ENCODE measurements around the gene PRRT2. TPM values are rescaled to one million over a fixed set of nuclear protein-coding genes. Genes with fewer than 3 reads are reported as not detected.
A peak's percentile ranks its signal among the peaks of the same experiment; 100 is the strongest.

Gene PRRT2
- polyA plus RNA-seq, 3 donors: 15.4 to 22.5 (median 21.6) TPM

DNA sequence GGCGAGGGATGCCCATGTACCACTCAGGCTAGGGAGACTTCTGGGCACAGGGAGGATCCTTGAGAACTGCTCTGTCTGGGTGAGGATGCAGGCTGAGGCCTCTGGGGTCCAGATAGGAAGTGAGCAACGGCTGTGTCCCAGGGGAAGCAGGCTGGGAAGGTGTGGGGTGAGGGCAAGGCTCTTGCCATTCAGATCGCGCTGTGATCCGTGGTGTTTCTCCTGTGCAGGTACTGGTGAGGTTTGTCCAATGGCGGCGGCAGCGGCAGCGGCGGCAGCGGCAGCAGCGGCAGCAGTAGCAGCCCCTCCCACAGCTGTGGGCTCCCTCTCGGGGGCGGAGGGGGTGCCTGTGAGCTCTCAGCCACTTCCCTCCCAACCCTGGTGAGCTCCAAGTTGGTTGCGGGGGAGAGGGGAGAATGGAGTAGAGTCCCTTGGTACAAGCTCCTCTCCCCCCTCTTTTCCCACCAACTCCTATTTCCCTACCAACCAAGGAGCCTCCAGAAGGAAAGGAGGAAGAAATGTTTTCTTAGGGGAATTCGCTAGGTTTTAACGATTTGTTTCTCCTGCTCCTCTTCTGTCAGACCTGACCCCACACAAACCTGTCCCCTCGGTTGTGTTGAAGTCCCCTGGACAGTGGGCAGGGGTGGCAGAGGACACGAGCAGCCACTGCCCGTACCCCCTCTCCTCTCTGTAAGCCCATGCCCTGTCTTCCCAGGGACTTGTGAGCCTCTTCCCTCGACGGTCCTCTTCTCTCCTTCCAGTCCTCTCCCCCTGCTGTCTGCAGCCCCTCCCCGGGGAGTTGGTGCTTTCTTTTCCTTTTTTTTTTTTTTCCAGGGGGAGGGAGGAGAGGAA is 1.9 kb upstream of the PRRT2 start:
- DNase-seq: no peak

DNA sequence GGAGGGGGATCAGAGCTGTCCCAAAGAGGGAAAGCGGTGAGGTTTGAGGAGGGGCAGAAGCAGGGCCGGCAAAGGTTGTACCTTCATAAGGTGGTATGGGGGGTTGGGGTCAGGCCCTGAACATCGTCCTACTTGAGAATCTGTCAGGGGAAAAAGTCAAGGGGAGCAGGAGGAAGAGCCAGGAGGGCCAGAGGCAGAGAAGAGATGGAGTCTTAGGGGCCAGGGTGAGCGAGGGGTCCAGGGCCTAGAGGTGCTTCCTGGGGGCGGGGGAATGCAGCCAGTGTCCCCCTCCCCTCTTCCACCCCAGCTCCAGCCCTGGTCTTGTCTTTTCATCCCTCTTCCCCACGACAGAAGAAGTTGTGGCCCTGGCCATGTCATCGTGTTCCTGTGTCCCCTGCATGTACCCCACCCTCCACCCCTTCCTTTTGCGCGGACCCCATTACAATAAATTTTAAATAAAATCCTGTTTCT is 1.3 kb upstream of the PRRT2 start:
- no peak for DNase-seq

DNA sequence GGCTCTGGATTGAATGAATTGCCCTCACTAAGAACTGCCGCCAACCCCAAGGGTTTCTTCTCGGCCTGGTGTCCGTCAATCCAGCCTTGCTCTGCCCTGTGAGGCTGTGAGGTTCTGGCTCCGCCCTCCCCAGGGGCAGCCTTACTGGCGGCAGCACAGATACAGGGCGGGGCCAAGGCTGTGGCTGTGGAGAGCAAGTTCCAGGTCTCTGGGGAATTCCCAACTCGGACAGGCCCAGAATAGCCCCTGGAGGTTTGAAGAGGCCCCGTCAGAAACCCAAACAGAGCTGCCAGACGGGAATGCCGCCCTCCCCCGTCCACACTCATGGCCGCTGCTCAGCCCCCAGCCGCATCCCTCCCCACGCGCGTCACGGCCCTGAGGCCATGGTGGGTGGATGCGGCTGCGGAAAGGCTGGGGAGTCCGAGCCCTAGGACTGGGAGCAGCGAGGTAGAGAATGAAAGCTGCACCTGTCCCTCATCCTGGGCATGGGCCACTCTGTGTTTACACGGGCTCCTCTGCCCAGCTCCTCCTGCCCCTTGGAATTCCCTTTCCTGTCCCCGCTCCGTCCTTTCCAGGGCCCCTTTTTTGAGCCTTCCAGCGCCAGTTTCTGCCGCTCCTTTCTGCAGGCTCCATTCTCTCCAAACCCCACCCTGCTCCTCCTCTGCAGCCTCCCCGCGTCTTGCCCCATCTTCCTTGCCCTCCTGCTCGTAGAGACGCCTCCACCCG is 660 bp upstream of the PRRT2 start:
- DNase-seq: peak; percentile 96

DNA sequence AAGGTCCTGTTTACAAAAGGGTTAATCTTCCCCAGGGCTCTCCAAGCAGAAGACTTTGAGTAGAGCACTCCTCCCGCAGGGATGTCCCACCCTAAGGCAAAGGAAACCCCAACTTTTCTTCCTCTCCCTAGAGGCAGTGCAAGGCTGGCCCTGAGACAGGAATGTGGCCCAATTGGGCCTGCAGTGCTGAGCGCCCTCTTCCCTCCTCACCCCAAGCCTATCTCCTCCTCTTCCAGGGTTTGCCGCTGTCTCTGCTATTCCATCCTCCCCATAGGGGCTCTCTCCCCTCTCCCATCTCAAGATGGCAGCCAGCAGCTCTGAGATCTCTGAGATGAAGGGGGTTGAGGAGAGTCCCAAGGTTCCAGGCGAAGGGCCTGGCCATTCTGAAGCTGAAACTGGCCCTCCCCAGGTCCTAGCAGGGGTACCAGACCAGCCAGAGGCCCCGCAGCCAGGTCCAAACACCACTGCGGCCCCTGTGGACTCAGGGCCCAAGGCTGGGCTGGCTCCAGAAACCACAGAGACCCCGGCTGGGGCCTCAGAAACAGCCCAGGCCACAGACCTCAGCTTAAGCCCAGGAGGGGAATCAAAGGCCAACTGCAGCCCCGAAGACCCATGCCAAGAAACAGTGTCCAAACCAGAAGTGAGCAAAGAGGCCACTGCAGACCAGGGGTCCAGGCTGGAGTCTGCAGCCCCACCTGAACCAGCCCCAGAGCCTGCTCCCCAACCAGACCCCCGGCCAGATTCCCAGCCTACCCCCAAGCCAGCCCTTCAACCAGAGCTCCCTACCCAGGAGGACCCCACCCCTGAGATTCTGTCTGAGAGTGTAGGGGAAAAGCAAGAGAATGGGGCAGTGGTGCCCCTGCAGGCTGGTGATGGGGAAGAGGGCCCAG is 1.0 kb downstream of the PRRT2 start:
- no peak for DNase-seq

DNA sequence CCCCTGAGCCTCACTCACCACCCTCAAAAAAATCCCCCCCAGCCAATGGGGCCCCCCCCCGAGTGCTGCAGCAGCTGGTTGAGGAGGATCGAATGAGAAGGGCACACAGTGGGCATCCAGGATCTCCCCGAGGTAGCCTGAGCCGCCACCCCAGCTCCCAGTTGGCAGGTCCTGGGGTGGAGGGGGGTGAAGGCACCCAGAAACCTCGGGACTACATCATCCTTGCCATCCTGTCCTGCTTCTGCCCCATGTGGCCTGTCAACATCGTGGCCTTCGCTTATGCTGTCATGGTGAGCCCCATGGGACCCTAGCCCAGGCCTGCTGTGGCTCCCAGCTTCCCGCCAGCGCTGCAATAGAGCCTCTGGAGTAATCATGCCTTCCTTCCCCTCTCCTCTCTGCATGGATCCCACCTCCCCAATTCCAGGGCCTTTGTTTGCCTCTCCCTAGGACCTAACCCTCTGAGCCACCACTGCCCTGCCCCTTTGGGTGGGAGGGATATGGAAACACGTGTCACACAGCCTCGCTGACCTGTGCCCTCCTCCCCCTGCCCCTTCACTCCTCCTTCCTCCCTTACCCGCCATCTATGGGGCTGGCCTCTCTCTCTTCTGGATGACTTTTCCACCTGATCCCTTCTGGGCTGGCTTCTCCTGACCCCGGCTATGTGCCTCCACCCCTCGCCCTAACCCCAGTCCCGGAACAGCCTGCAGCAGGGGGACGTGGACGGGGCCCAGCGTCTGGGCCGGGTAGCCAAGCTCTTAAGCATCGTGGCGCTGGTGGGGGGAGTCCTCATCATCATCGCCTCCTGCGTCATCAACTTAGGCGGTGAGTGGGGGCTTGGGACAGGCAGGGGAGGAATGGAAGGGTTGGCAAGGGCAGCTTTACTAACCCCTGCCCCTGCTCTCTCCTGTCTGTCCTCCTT is 1.9 kb downstream of the PRRT2 start:
- DNase-seq: no peak

DNA sequence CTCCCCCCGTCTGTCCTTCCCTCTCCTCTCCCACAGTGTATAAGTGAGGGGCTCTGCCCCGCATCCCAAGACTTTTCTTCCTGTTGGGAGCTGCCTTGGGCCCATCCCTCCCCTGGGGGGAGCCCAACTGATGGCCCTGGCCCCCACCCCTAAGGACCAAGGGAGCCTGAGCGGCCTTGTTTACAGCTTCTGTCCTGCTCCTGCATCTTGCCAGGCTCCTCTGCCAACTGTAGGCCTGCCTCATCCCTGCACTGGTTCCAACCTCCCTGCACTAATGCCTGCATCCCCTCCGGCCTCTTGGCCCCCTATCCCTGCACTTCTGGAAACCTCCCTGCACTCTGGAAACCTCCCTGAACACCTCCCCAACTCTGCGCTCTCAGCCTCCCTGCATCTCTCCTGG is 2.6 kb downstream of the PRRT2 start:
- no peak for DNase-seq

DNA sequence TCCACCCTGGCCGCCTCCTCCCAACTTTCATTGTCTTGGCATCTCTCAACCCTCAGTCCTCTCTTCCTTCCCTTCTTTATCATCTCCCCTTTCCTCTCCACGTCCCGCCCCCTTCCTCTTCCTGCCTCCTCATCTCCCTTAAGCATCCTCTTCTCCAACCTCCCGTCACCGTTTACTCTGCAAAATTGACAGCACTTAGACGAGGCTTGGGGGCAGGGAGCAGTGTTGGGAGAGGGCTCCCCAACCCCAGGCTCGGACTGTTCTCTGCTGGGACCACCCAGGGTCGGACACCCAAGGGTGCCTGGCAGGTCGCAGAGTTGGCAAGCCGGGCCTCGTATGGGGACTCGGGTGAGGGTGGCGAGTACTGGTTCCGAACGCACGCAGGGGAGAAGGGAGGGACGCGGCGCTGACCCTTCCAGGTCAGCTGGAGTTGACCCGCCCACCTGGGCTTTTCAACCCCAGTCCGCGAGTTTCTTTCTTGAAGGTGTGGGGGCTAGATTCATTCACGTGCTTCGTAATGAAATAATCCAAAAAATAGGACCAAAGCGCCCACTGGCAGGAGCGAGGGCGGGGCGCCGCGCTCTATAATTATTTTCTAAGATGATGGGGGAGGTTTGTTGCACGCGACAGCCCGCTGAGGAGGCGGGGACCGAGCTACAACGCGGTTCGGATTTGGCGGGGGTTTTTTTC is 3.2 kb downstream of the PRRT2 start:
- DNase-seq: no peak

GRCh38 chr16:29815793-29816693 is 4.0 kb downstream of the PRRT2 start, which contains the start of gene PAGR1:
TSS of gene PAGR1 (plus strand) at chr16:29816152. CDS start at chr16:29816526, 374 bp downstream.
- DNase-seq: peak; percentile 99

DNA sequence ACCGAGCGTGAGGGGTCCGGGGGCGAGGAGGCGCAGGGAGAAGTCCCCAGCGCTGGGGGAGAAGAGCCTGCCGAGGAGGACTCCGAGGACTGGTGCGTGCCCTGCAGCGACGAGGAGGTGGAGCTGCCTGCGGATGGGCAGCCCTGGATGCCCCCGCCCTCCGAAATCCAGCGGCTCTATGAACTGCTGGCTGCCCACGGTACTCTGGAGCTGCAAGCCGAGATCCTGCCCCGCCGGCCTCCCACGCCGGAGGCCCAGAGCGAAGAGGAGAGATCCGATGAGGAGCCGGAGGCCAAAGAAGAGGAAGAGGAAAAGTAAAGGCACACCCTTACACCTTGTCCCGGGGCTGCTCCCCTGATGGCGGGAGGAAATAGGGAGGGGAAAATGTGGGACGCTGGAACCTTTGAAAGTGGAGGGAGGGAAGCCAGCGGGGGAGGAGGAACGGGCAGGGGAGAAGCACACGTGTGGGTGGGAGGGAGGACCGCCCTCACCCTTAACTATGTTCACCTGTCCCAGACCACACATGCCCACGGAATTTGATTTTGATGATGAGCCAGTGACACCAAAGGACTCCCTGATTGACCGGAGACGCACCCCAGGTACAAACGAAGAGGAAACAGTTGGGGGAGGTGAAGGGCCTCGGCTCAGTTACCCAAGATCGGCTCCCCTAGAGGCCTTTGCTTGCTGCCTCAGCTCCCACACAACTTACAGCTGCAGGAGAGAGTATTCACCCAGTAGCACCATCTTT is 4.9 kb downstream of the PRRT2 start:
- DNase-seq: peak; percentile 52

- DNase-seq: no peak
Measured at GRCh38 chr16:29818082-29818481, 6.1 kb downstream of the PRRT2 start.

DNA sequence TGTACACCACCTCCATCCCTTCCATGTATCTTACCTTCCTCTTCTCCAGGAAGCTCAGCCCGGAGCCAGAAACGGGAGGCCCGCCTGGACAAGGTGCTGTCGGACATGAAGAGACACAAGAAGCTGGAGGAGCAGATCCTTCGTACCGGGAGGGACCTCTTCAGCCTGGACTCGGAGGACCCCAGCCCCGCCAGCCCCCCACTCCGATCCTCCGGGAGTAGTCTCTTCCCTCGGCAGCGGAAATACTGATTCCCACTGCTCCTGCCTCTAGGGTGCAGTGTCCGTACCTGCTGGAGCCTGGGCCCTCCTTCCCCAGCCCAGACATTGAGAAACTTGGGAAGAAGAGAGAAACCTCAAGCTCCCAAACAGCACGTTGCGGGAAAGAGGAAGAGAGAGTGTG is 7.5 kb downstream of the PRRT2 start:
- DNase-seq: no peak

DNA sequence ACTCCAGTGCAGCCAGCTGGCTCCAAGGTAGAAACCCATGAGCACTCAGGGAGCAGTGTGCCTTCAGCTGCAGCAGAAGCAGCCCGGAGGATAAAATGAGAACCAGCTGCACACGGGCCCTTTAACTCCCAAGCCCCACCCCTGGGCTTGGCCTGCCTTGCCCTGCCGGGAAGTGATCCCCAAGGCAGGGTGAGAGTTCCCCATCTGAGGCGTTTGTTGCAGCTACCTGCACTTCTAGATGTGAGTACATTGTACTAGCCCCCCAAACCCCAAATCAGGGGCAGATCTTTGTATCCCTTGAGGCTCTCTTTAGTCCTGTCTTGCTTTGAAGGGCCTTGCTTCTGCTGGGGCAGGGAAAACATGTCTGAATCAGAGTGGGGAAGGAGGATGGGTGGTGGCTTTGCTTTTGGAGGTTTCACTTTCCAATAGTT is 8.3 kb downstream of the PRRT2 start, which contains the start of gene MVP:
Gene MVP, plus strand, starts transcription at position 192 of the 431 bp plus-strand sequence. CDS start 10,088 bp downstream, outside the sequence.
- no peak for DNase-seq

DNA sequence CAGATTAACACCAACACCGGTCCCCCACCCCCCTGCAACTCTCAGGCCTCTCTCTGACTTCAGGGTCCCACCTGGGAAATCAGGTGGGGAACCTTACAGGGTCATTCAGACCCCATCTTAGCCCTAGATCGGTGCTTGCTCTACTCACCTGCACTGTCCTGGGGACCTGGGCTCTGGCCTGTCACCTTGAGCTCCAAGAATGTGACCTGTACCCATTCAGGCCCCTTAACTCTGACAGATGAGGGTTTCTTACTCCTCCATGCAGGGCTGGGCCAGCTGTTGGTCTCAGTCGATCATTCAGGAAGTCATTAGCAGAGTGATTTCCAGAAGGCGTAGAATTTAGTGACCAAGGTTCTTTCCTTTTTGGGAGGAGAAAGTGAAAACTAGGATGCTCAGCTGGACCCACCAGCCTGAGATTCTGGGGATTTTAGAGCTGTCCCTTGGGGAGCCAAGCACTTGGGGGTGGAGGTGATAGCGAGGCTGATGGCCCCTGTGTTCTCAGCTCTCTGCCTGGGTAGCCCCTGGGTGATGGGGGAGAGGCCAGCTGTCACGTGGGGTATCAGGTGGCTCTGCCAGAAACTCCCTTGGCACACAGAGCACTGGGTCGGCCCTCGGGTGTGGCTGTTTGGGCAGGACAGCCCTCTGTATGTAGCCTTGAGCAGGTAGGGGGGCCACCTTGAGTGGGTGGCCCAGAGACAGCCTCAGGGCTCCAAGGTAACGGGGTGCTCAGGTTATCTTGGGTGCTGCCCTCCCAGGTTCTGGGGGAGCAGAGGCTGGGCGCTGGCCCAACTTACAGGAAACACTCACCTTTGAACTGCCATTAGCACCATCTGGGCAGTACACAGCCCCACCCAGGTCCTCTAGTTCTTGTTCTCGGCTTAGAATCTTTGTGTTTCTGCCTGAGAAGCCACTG is 9.0 kb downstream of the PRRT2 start:
- no peak for DNase-seq

- DNase-seq: no peak
Measured at GRCh38 chr16:29821643-29822115, 9.7 kb downstream of the PRRT2 start.

DNA sequence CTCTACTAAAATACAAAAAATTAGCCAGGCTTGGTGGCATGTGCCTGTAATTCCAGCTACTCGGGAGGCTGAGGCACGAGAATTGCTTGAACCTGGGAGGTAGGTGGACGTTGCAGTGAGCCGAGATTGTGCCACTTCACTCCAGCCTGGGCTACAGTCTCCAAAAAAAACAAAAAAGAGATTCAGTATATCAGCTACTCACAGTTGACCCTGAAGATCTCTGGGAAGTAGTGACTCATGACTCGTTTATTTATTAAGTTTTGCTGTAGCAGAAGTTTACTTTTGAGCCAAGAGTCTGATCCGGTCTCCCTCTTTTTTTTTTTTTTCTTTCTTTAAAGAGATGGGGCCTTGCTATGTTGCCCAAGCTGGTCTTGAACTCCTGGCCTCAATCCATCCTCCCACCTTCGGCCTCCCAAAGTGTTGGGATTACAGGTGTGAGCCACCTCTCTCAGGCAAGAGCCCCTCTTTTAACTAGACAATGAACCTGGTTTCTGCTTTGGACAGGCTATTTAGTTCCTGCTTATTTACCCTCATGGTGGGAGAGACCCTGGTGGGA is 12.7 kb downstream of the PRRT2 start:
- DNase-seq: no peak
